ENCODE measurements around the gene ADIG.

Gene ADIG

GRCh38 chr20:38635721-38636288, 54.8 kb downstream of the ADIG start:
- DNase-seq = no peak
